Endothelial cell of umbilical vein (primary cell): ENCODE data around the gene CHD6. TPM values are rescaled to one million over a fixed set of nuclear protein-coding genes. Genes with fewer than 3 reads are reported as not detected.

Experiments
- BruUV-seq: library from RNA; stranded (reverse); fragments of 400-500 nt; replicated peaks from 2 replicates; lab custom pipeline; 2021; lab: Mats Ljungman, UMichigan
- CTCF ChIA-PET: fragments of 300-600, 350-600 bp; sonication (Branson Sonifier 250); formaldehyde crosslinking; loops from one replicate; lab custom pipeline; 2021; ENCODE audit warnings: antibody characterized with exemption, inconsistent platforms; lab: Charles Lee
- POLR2A ChIA-PET: fragments of 300-600, 350-600 bp; sonication (Branson Sonifier 250); formaldehyde crosslinking; loops from one replicate; lab custom pipeline; 2021; ENCODE audit warnings: antibody characterized with exemption, inconsistent platforms; lab: Charles Lee
- DNase-seq: peaks from one replicate; pipeline ENCODE4 v3.0.0-alpha.2; 2011; ENCODE audit warnings: low read depth, low spot score
- FAIRE-seq: peaks from 2 replicates; lab custom pipeline; 2011; peaks lifted over from hg19 to GRCh38; lab: Jason Lieb, UNC
- H2AFZ ChIP-seq: 2 replicates; pipeline ENCODE4 v1.6.0; 2012; ENCODE audit warnings: low read depth, low read length, control low read depth, inconsistent platforms
- H3K27ac ChIP-seq: 2 replicates; pipeline ENCODE4 v1.5.1; 2011; ENCODE audit warnings: low read depth, mild to moderate bottlenecking, control low read depth, low read length, moderate library complexity; ENCODE audit not compliant: insufficient read depth
- H3K27me3 ChIP-seq, 2 experiments: 2 replicates each; pipeline versions ENCODE4 v1.6.0 to v1.6.1; 2011; ENCODE audit warnings: low read length in 2 of 2, mixed read lengths in 1 of 2; ENCODE audit not compliant: control insufficient read depth in 2 of 2, insufficient read depth in 2 of 2
- H3K36me3 ChIP-seq, 2 experiments: 2 replicates in 1 of 2; 3 replicates in 1 of 2; pipeline ENCODE4 v1.5.1; 2011; ENCODE audit warnings: low read length in 2 of 2, mild to moderate bottlenecking in 1 of 2, moderate library complexity in 1 of 2; ENCODE audit not compliant: control insufficient read depth in 2 of 2, insufficient read depth in 2 of 2; ENCODE audit errors: extremely low read depth in 1 of 2
- H3K4me1 ChIP-seq: 3 replicates; pipeline ENCODE4 v1.5.1; 2011; ENCODE audit warnings: mild to moderate bottlenecking, low read length; ENCODE audit not compliant: control insufficient read depth, insufficient read depth; ENCODE audit errors: extremely low read depth
- H3K4me2 ChIP-seq: 2 replicates; pipeline ENCODE4 v1.6.1; 2011; ENCODE audit warnings: low read length, control low read depth, mixed read lengths; ENCODE audit not compliant: insufficient read depth
- H3K4me3 ChIP-seq, 3 experiments: fragments of 200-600 bp in 1 of 3; sonication (generic), shearing (Covaris generic) in 1 of 3; replicated peaks in 1 of 3; 2 replicates each; pipeline ENCODE4 v1.5.1; 2011 to 2016; ENCODE audit warnings: control low read depth in 3 of 3, low read length in 3 of 3, mild to moderate bottlenecking in 2 of 3, inconsistent platforms in 1 of 3, low read depth in 1 of 3, moderate library complexity in 1 of 3; ENCODE audit not compliant: insufficient read depth in 1 of 3
- H3K79me2 ChIP-seq: 2 replicates; pipeline ENCODE4 v1.6.0; 2012; ENCODE audit warnings: low read length, inconsistent platforms; ENCODE audit not compliant: control insufficient read depth, insufficient read depth
- H3K9ac ChIP-seq: replicated peaks from 2 replicates; pipeline ENCODE3; 2011; ENCODE audit warnings: low read length, control low read depth; ENCODE audit not compliant: insufficient read depth; ENCODE audit errors: extremely low read depth
- H3K9me1 ChIP-seq: replicated peaks from 3 replicates; pipeline ENCODE4 v1.6.0; 2011; ENCODE audit warnings: mild to moderate bottlenecking, low read length; ENCODE audit not compliant: control insufficient read depth, insufficient read depth; ENCODE audit errors: extremely low read depth
- H3K9me3 ChIP-seq: replicated peaks from 2 replicates; pipeline ENCODE4 v1.5.1; 2012; ENCODE audit warnings: low read length, inconsistent platforms; ENCODE audit not compliant: control insufficient read depth, insufficient read depth
- H4K20me1 ChIP-seq: replicated peaks from 2 replicates; pipeline ENCODE3; 2011; ENCODE audit warnings: mild to moderate bottlenecking, low read length; ENCODE audit not compliant: control insufficient read depth, insufficient read depth; ENCODE audit errors: extremely low read depth
- EZH2 ChIP-seq: IDR thresholded peaks from 2 replicates; pipeline ENCODE4 v1.6.1; 2012; ENCODE audit warnings: borderline replicate concordance, low read depth, mild to moderate bottlenecking, moderate library complexity, low read length, inconsistent platforms; ENCODE audit not compliant: severe bottlenecking
- GATA2 ChIP-seq: IDR thresholded peaks from 2 replicates; pipeline ENCODE4 v1.7.0; 2011; ENCODE audit warnings: low read depth, mild to moderate bottlenecking, moderate library complexity, mixed read lengths, low read length; ENCODE audit not compliant: insufficient read length, insufficient read depth
- JUN ChIP-seq: IDR thresholded peaks from 2 replicates; pipeline ENCODE4 v1.6.1; 2011; ENCODE audit warnings: borderline replicate concordance, low read depth; ENCODE audit not compliant: insufficient read length, insufficient read depth
- POLR2A ChIP-seq: IDR thresholded peaks from 2 replicates; pipeline ENCODE4 v1.6.1; 2012; ENCODE audit warnings: low read depth, mild to moderate bottlenecking, control low read depth, low read length
- POLR2AphosphoS5 ChIP-seq: IDR thresholded peaks from 2 replicates; pipeline ENCODE4 v1.6.1; 2012; ENCODE audit warnings: low read depth, mild to moderate bottlenecking, control low read depth, low read length, moderate library complexity; ENCODE audit not compliant: insufficient read depth
- dilution Hi-C: fragments of 300-500 bp; cut with MboI; formaldehyde crosslinking; loops from one replicate; pipeline ENCODE4 v1.15.0; 2019; ENCODE audit warnings: low sequenced_read_pairs; ENCODE audit not compliant: extremely low pct_ligation_motif_present
- intact Hi-C: fragments of 100-400 bp; cut with micrococcal nuclease; formaldehyde crosslinking; loops from one replicate; pipeline ENCODE4 v1.10.0; 2022
- polyA plus RNA-seq, 4 experiments: library from polyadenylated mRNA; depleted of rRNA in 3 of 4; stranded (reverse) in 3 of 4; unstranded in 1 of 4; fragments of >200 nt; gene quantifications; 2 replicates each; pipeline versions ENCODE4 v1.2.1 to v1.2.3, GENCODE V29; 2011 to 2012; ENCODE audit warnings: missing spikeins in 1 of 4
- total RNA-seq: library from RNA; stranded (reverse); gene quantifications from 2 replicates; pipeline ENCODE4 v1.2.3, GENCODE V29; 2021
- TF ChIP-seq, protein P1 (sequence below), 2 donors: IDR thresholded peaks; 1 replicate in 1 of 2; 2 replicates in 1 of 2; pipeline ENCODE4 v1.5.1; 2011; ENCODE audit warnings: low read length in 2 of 2, mild to moderate bottlenecking in 2 of 2, moderate library complexity in 2 of 2, control low read depth in 1 of 2, inconsistent platforms in 1 of 2, low read depth in 1 of 2; ENCODE audit not compliant: insufficient read depth in 1 of 2; ENCODE audit errors: extremely low read depth in 1 of 2

CHD6 gene
- total and polyA plus RNA-seq, 2 donors (not counting 3 experiments of a cell fraction or from before 2014, with no cell fraction given): 7.2 to 33.7 TPM

DNA sequence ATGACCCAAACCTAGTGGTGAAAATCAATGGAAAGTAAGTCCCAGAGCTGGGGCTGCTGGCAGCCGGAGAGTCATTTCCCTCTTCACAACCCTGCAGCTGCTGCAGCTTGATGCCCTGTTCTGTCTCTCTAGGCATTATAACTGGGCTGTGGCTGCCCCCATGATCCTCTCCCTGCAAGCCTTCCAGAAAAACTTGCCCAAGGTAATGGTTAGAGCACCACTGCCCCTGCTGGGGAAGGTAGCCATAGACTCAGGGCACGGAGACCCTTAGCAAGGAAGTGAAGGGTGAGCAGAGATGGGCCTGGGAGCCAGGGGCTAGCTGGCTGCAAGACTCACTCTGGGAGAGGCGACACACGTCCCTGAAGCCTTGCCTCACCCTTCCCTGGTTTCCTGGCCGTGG, 265.5 kb downstream of the CHD6 start:
- intact Hi-C loops (no loop called here), dilution Hi-C loops (no loop called here)
- Histone ChIP-seq H2AFZ (no peak overlapping the region), H3K27me3 (no peaks in the 10 kb centered on the region), H3K4me2 (no peak overlapping the region), H3K4me3 (no peak overlapping the region), H3K79me2 (no peaks in the 10 kb centered on the region), H3K36me3 (no peaks in the 10 kb centered on the region), H3K9ac (no peak overlapping the region), H3K4me1 (no peaks in the 10 kb centered on the region), H3K9me1 (no peaks in the 10 kb centered on the region), H3K9me3 (no peaks in the 10 kb centered on the region), H3K27ac (no peak overlapping the region), H4K20me1 (no peaks in the 10 kb centered on the region)
- ChIA-PET CTCF (interaction anchor here (1.4 to 2.2 kb wide), 3 partner anchors 120 to 217 kb away, joined by 4 to 5 read pairs (median 5); no protein-coding TSS in a partner anchor), POLR2A (no interaction called here)
- TF ChIP-seq POLR2A: no peak
- BruUV-seq: no TSS peak
- DNase-seq: no peak
- no peak for FAIRE-seq

DNA sequence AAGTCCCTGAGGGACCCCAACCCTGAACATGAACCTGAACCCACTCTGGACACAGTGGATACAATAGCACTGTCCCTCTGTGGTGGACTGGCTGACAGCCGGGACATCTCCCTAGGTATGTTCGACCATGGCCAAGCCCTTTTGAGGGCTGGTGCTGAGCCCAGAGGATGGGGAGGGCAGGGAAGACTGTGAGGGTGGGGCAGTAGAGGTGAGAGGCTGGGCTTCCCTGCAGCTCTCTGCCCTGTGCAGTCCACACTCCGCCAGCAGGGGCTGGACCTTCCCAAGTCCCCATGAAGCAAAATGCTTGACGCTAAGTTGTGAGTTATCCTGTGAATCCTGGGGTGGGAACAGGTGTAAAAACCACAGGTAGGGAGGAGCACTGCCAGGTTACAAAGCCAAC, 266.1 kb downstream of the CHD6 start:
- CTCF ChIA-PET: interaction anchor here (1.4 to 2.2 kb wide), 3 partner anchors 119 to 217 kb away, joined by 4 to 5 read pairs (median 5); no protein-coding TSS in a partner anchor
- DNase-seq: no peak
- no peaks in the 10 kb centered on the region for H3K79me2 ChIP-seq
- H3K4me3 ChIP-seq: no peak overlapping the region
- H3K9me1 ChIP-seq: no peaks in the 10 kb centered on the region
- H3K36me3 ChIP-seq: no peaks in the 10 kb centered on the region
- POLR2A ChIA-PET: no interaction called here
- no peak for TF ChIP-seq GATA2
- no peak for TF ChIP-seq JUN
- TF ChIP-seq EZH2: no peak
- TF ChIP-seq, protein P1, sequence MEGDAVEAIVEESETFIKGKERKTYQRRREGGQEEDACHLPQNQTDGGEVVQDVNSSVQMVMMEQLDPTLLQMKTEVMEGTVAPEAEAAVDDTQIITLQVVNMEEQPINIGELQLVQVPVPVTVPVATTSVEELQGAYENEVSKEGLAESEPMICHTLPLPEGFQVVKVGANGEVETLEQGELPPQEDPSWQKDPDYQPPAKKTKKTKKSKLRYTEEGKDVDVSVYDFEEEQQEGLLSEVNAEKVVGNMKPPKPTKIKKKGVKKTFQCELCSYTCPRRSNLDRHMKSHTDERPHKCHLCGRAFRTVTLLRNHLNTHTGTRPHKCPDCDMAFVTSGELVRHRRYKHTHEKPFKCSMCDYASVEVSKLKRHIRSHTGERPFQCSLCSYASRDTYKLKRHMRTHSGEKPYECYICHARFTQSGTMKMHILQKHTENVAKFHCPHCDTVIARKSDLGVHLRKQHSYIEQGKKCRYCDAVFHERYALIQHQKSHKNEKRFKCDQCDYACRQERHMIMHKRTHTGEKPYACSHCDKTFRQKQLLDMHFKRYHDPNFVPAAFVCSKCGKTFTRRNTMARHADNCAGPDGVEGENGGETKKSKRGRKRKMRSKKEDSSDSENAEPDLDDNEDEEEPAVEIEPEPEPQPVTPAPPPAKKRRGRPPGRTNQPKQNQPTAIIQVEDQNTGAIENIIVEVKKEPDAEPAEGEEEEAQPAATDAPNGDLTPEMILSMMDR (IDR thresholded peaks at IDR 0.05; ENCODE audit: extremely low read depth in 1 of 2, insufficient read depth in 1 of 2, low read depth in 1 of 2, low read length in 2 of 2): peak in 1 of 2 donors; percentile 17
- TF ChIP-seq POLR2AphosphoS5: no peak
- BruUV-seq: no TSS peak
- no peak overlapping the region for H3K27ac ChIP-seq
- H3K27me3 ChIP-seq: no peaks in the 10 kb centered on the region
- no peaks in the 10 kb centered on the region for H3K4me1 ChIP-seq
- no peak for FAIRE-seq
- dilution Hi-C loops (no loop called here), intact Hi-C loops (no loop called here)
- no peak overlapping the region for H2AFZ ChIP-seq
- no peak overlapping the region for H3K4me2 ChIP-seq
- no peaks in the 10 kb centered on the region for H3K9me3 ChIP-seq
- H3K9ac ChIP-seq: no peak overlapping the region
- no peaks in the 10 kb centered on the region for H4K20me1 ChIP-seq
